GM12865 (cell line): ENCODE results near the gene SKI.
"Not testable (repeated sequence)": the region's sequence is repeated elsewhere in the genome, so short reads cannot be mapped to it uniquely, and the experiment has no call there.

Experiments used
- DNase-seq: peaks from one replicate; pipeline ENCODE4 v3.0.0; 2010; ENCODE audit warnings: low read depth
- H3K4me3 ChIP-seq: 2 replicates; pipeline ENCODE4 v1.5.1; 2011; ENCODE audit warnings: mild to moderate bottlenecking, low read depth, low read length, control low read depth
- CTCF ChIP-seq: IDR thresholded peaks from 2 replicates; pipeline ENCODE4 v1.5.1; 2011; ENCODE audit warnings: low read length, control low read depth, low read depth, inconsistent platforms; ENCODE audit not compliant: insufficient read depth; ENCODE audit errors: missing control alignments

Gene SKI

GRCh38 chr1:2260917-2261316 is 32.8 kb downstream of the SKI start:
- no peak for DNase-seq
- TF ChIP-seq CTCF = no peak
- no peak overlapping the region for H3K4me3 ChIP-seq

DNA sequence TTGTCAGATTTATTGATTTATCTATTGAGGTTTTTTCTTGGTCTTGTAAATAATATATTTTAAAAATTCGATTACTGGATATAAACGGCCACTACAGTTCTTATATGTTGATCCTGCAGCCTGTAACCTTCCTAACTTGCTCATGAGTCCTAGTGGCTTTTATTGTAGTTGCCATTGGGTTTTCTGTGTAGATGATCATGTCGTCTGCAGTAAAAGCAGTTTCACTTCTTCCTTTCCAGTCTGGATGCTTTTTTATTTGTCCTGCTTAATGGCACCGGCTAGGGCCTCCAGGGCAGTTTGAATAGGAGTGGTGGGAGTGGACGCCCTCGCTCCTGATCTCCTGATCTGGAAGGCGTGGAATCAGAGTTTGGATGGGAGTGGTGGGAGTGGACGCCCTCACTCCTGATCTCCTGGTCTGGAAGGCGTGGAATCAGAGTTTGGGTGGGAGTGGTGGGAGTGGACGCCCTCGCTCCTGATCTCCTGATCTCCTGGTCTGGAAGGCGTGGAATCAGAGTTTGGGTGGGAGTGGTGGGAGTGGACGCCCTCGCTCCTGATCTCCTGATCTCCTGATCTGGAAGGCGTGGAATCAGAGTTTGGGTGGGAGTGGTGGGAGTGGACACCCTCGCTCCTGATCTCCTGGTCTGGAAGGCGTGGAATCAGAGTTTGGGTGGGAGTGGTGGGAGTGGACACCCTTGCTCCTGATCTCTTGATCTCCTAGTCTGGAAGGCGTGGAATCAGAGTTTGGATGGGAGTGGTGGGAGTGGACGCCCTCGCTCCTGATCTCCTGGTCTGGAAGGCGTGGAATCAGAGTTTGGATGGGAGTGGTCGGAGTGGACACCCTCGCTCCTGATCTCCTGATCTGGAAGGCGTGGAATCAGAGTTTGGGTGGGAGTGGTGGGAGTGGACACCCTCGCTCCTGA is 33.6 kb downstream of the SKI start:
- DNase-seq, H3K4me3 ChIP-seq: not testable (repeated sequence)

DNA sequence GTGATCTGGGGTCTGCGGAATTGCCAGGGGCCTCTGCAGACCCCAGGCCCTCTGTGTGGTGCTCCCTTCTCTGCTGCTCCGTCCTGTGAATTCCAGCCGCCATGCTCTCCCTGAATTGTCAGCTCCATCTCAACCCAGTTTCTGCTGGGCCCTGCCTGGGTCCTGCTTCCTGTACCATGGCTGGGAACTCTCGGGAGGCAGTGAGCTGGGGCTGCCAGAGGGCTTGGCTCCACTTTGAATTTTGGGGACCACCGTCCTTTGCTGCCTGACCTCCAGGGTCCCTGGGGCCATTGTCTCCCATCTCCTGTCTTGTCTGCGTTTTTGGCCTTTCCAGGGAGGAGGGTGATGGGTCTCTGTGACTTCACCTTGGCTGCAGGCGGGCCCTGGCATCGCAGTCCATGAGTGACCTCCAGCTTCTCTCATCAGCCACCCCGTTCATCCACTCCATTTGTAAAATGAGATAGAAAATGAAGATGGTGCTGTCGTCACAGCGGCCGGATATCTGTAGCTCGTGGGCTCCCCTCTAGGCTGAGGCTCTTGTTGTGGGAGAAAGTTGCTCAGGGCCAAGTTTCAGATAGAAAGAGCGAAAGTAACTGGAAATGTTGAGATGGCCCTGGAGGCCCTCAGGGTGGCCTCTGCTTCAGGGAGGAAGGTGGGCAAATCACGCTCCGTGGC is 38.3 kb downstream of the SKI start:
- no peak for TF ChIP-seq CTCF
- H3K4me3 ChIP-seq = no peak overlapping the region
- DNase-seq = no peak

GRCh38 chr1:2267051-2267830 is 39.1 kb downstream of the SKI start:
- DNase-seq = no peak
- H3K4me3 ChIP-seq = no peak overlapping the region
- no peak for TF ChIP-seq CTCF

GRCh38 chr1:2267862-2268261 is 39.7 kb downstream of the SKI start:
- no peak for DNase-seq
- no peak for TF ChIP-seq CTCF

GRCh38 chr1:2268285-2269056 is 40.4 kb downstream of the SKI start:
- H3K4me3 ChIP-seq = no peak overlapping the region
- TF ChIP-seq CTCF = no peak
- no peak for DNase-seq

More at GRCh38 chr1:2267862-2268261, 39.7 kb downstream of the SKI start:
- no peak overlapping the region for H3K4me3 ChIP-seq
